GM19240 (cell line): Measurements from ENCODE around the gene MAD1L1.

ENCODE experiments used
- DNase-seq: peaks from one replicate; pipeline ENCODE4 v3.0.0; 2011; ENCODE audit warnings: low spot score; ENCODE audit not compliant: insufficient read length

The MAD1L1 gene

GRCh38 chr7:2201686-2202360 lies 30.9 kb downstream of the MAD1L1 start:
- DNase-seq = no peak

- no peak for DNase-seq
Observed at GRCh38 chr7:2201128-2201527, 31.6 kb downstream of the MAD1L1 start.

GRCh38 chr7:2200584-2200980 lies 32.2 kb downstream of the MAD1L1 start:
- no peak for DNase-seq

- no peak for DNase-seq
Observed at GRCh38 chr7:2199956-2200583, 32.7 kb downstream of the MAD1L1 start.

GRCh38 chr7:2199528-2199927 lies 33.2 kb downstream of the MAD1L1 start:
- no peak for DNase-seq

GRCh38 chr7:2198760-2199159 lies 34.0 kb downstream of the MAD1L1 start:
- DNase-seq = no peak

- no peak for DNase-seq
Observed at GRCh38 chr7:2198206-2198605, 34.5 kb downstream of the MAD1L1 start.

- DNase-seq = no peak
Observed at GRCh38 chr7:2197436-2198155, 35.1 kb downstream of the MAD1L1 start.

GRCh38 chr7:2196381-2197378 lies 36.1 kb downstream of the MAD1L1 start:
- no peak for DNase-seq

GRCh38 chr7:2195400-2196246 lies 37.1 kb downstream of the MAD1L1 start:
- no peak for DNase-seq

GRCh38 chr7:2193575-2194305 lies 39.0 kb downstream of the MAD1L1 start:
- DNase-seq = no peak

GRCh38 chr7:2192831-2193534 lies 39.8 kb downstream of the MAD1L1 start:
- no peak for DNase-seq

GRCh38 chr7:2191016-2191415 lies 41.7 kb downstream of the MAD1L1 start:
- DNase-seq = no peak

- DNase-seq = no peak
Observed at GRCh38 chr7:2190531-2190930, 42.2 kb downstream of the MAD1L1 start.

- DNase-seq = no peak
Observed at GRCh38 chr7:2186166-2186565, 46.6 kb downstream of the MAD1L1 start.

GRCh38 chr7:2185715-2186114 lies 47.0 kb downstream of the MAD1L1 start:
- DNase-seq = no peak

- DNase-seq = no peak
Observed at GRCh38 chr7:2182461-2182860, 50.3 kb downstream of the MAD1L1 start.

- no peak for DNase-seq
Observed at GRCh38 chr7:2181077-2181854, 51.5 kb downstream of the MAD1L1 start.
